Anterior cingulate cortex (tissue), 58 donors: ENCODE results near the gene UHRF1.
A peak's percentile ranks its signal among the peaks of the same experiment; 100 is the strongest.
"Not testable (repeated sequence)": the region's sequence is repeated elsewhere in the genome, so short reads cannot be mapped to it uniquely, and the experiment has no call there.

Experiments
- DNase-seq, 58 donors: peaks; one replicate each; lab custom pipeline; 2025; lab: John Stamatoyannopoulos, UW

Gene UHRF1

GRCh38 chr19:4896372-4896771 is 12.9 kb upstream of the UHRF1 start:
- DNase-seq = no peak

GRCh38 chr19:4897146-4897545 is 12.2 kb upstream of the UHRF1 start:
- no peak for DNase-seq

DNA sequence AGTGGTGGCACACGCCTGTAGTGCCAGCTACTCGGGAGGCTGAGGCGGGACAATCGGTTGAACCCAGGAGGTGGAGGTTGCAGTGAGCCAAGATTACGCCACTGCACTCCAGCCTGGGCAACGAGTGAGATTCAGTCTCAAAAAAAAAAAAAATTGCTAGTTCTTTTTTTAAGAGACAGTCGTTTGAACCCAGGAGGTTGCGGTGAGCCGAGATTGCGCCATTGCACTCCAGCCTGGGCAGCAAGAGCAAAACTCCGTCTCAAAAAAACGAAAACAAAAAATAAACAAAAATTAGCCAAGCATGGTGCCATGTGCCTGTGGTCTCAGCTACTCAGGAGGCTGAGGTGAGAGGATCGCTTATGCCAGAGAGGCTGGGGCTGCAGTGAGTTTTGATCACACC is 8.4 kb upstream of the UHRF1 start:
- DNase-seq = not testable (repeated sequence)

GRCh38 chr19:4902796-4903195 is 6.5 kb upstream of the UHRF1 start, which contains the start of gene ARRDC5:
ARRDC5 (minus strand) TSS chr19:4902896; CDS start chr19:4902825, 71 bp downstream.
- no peak for DNase-seq

- no peak for DNase-seq
These were observed 4.8 kb upstream of the UHRF1 start for GRCh38 chr19:4904481-4904880.

DNA sequence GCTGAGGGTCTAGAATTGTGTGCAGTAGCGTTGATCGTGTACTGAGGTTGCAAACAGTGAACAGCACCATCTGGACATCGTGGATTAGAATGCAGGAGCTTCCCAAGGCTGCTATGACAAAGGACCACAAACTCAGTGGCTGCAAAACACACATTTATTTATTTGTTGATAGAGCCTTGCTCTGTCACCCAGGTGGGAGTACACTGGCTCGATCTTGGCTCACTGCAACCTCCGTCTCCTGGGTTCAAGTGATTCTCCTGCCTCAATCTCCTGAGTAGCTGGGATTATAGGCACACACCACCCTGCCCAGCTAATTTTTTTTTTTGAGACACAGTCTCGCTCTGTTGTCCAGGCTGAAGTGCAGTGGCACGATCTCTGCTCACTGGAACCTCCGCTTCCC is 2.3 kb upstream of the UHRF1 start:
- no peak for DNase-seq

DNA sequence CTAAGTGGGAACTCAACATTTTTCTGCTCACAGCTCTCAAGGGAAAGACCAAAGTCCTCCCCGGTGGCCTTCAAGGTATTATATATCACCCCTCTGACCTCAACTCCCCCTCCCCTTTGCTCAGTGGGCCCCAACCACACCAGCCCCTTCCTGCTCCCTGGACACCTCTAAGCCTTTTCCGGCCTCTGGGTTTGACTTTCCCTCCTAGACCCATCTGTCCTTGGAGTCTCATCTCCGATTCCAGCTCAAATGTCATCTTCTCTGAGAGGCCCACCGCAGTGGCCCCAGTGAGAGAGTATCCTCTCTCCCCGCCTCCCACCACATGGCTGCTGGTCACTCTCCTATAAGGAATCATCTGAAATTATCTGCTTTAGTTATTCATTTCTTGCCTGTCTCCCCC is 941 bp upstream of the UHRF1 start:
- DNase-seq = no peak

DNA sequence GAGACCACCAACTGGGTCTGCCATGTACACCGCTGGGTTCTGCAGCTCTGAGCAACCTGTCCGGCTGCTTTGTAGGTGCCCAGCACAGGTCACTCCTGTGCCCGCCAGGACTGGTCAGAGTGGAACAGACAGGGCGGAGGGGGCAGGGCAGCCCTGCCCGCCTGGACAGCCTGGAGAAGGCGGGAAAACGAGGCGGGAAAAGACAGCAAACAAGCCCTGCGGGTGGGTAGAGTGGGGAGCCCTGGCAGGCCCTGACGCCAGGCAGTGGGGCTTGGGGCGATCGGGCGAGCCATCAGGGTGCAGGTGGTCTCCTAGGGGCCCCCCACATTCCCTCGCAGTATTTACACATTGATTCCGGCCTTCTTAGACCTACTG is 533 bp upstream of the UHRF1 start:
- no peak for DNase-seq

DNA sequence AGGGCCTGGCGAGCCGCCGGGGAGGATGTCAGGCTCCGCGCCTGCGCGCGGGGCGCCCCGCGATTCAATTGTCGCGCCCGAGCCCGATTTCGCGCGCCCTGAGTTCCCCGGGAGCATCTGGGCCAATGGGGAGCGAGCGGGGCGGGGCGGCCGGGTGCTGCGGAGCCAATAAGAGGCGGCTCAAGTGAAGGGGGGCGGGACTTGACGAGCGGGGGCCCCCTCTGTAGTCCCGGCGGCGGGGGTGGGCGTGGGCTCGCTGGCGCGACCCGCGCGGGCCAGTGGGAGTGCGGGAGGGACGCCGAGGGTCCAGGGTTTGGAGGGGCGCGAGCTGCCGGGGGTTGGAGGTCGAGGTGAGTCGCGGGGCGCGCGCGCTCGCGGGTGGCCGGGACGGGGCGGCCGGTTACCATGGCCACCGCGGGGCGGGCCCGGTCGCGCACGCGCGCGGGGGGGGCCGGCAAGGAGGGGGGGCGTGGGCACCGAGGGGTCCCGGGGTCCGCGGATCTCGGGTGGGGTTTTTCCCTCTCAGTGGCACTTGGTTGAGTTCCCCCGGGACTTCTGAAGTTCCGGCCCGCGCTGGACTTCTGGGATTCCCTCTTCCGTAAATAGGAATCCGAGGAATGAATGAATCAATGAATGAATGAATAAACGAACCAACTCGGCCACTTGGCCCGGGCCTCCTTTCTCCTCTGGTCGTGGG is 744 bp downstream of the UHRF1 start:
- DNase-seq = peak; percentile 23 to 92 (median 82)

GRCh38 chr19:4910594-4911281 is 1.4 kb downstream of the UHRF1 start:
- peak in 13 of 58 donors; percentile 2 to 31 (median 17) for DNase-seq

- DNase-seq = peak in 1 of 58 donors; percentile 46
These were observed 2.0 kb downstream of the UHRF1 start for GRCh38 chr19:4911314-4911713.

- peak in 54 of 58 donors; percentile 6 to 78 (median 47) for DNase-seq
These were observed 2.7 kb downstream of the UHRF1 start for GRCh38 chr19:4911786-4912672.

GRCh38 chr19:4913996-4914735 is 4.9 kb downstream of the UHRF1 start:
- no peak for DNase-seq

DNA sequence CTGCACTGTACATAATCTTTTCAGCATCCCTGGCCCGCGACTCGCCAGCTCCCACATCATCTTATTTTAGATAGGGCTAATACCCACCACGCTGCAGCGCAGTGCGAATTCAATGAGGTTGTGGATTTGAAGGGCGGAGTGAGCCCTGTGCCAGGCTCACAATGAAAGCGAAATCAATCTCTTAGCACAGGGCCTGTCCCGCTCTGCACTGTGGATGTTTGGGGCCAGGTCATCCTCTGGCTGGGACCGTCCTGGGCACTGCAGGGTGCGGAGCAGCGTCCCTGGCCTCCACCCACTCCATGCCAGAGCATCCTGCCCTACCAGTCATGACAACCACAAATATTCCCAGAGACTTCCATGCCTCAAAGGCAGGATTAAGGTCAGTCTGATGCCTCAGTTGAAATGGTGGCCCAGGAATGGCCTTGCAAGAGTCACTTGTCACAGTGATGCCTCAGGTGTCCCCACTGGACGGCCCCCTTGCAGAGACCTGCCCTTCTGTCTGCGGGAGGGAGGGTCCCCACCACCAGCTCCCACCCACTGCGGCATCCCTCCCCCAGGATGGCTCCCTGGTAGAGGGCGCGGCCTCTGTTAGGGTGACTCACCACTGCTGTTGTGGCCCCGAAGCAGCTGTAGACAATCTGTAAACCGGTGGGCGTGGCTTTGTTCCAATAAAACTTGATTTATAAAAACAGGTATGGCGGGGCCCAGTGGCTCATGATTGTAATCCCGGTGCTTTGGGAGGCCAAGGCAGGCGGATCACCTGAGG is 5.6 kb downstream of the UHRF1 start:
- DNase-seq = no peak

DNA sequence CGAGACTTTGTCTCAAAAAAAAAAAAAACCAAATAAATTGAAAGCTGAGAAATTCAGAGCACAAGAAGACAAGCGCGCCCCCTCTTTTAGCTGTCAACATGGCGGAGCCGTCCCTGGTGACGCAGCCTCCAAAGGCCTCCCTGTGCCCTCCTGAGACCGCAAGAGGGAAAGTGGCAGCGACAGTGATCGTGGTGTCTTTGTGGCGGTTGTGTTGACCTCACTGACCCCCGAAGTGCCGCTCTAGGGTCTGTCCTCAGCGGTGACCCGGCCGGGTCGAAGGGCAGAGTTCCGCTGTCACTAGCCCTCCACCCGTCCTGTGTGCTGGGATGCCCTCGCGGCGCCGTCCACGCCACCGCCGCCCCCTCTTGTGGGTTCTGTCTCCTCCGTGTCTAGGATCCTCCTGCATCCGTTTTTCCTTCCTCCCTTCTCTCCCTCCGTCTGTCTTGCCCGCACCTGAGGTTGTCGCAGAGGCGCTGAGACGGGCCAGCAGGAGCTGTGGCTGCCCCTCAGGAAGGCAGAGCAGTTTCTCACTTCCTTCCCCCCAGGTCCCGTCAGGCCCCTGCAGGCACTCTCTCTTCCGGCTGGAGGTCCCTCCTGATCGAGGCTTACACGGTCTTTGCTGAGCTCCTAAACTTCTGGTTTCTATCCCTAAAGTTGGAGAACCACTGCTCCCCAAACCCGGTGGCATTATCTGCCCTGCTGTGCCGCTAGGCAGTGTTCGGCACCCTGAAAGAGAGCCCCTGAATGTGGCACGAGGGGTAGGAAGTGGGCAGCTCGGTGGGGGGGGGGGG is 7.2 kb downstream of the UHRF1 start:
- no peak for DNase-seq

DNA sequence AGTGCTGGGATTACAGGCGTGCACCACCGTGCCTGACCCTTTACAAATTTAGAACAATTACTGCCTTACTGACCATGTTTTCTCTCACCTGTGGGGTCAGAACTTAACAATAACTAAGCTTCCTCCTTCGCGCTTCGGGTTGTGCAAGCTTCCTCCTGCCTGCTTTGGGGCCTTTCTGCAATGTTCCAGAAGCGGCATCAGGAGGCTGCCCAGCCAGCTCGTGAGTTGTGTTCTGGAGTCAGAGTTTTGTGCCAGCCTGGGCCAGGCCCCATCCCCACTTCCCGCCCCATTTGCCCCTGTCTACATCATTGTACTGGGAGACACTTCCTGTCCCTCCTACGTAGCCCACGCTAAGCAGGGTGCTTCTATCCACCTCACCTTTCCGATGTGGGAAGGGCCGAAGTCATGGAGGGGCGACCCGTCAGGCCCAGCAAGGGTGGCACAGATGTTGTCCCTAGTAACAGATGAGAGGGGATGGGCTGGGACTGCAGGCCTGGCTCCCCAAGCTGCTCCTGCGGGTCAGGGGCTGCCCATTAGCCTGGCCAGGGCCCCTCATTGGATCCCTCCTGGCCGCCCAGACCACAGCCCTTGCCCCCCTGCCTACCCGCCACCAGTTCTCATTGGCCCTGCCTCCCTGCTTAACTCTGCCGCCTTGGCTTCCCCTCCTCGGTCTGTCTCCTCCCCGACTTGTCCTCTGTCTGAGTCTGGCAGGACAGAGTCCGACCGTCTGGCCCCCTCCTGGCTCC is 13.4 kb downstream of the UHRF1 start:
- peak in 2 of 58 donors; percentile 17 to 44 for DNase-seq

DNA sequence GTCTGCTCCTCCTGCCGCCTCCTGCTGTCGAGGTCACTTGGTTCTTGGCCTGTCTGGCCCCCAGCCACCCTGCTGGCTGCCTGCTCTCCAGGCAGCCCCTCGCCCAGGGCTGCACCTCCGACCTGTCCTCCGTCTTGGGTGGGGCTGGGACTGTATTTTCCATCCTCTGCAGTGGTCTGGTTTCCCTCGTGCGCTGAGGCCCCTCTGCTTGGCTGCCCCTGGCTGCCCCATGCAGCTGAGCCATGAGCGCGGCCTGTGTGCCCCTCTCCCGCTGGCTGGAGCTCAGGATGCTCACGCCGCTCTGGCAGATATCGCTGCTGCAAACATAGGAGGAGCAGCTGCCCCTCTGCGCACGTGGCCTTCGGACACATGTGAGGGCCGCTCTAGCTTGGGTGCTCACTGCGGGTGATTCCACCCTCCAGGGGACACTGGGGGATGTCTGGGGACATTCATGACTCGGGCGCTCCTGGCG is 14.0 kb downstream of the UHRF1 start:
- DNase-seq = no peak

- DNase-seq = peak in 3 of 58 donors; percentile 8 to 32 (median 8)
These were observed 19.9 kb downstream of the UHRF1 start for GRCh38 chr19:4929186-4929585.
